HG02571 (cell line): ENCODE data around the gene PHGDH.
"Not testable (repeated sequence)": the region's sequence is repeated elsewhere in the genome, so short reads cannot be mapped to it uniquely, and the experiment has no call there.

Source experiments
- ATAC-seq: cut with Tn5 transposase; IDR thresholded peaks from one replicate; pipeline ENCODE4 v1.9.1; 2021; ENCODE audit warnings: mild to moderate bottlenecking, moderate library complexity; ENCODE audit not compliant: unreplicated experiment

The PHGDH gene

GRCh38 chr1:119784191-119784781 is 72.6 kb downstream of the PHGDH start:
- ATAC-seq, result no peak

- not testable (repeated sequence) for ATAC-seq
Measured at GRCh38 chr1:119786046-119786445, 74.3 kb downstream of the PHGDH start.

GRCh38 chr1:119786473-119787050 is 74.8 kb downstream of the PHGDH start:
- not testable (repeated sequence) for ATAC-seq

GRCh38 chr1:119787776-119788175 is 76.0 kb downstream of the PHGDH start:
- no peak for ATAC-seq

- no peak for ATAC-seq
Measured at GRCh38 chr1:119790451-119791198, 78.9 kb downstream of the PHGDH start.

GRCh38 chr1:119791377-119791776 is 79.6 kb downstream of the PHGDH start:
- ATAC-seq, result no peak
